Activated CD8-positive, alpha-beta memory T cell treated with anti-CD3 and anti-CD28 coated beads, Interleukin-2, amount 10 ng/mL, durations not matched to agents 7 days and 5 days (primary cell): ENCODE results near the gene EPHB3. TPM values are rescaled to one million over a fixed set of nuclear protein-coding genes. Genes with fewer than 3 reads are reported as not detected.
"Not testable (repeated sequence)": the region's sequence is repeated elsewhere in the genome, so short reads cannot be mapped to it uniquely, and the experiment has no call there.

Experiments
- ATAC-seq: fragments of 150-1000 bp; cut with Tn5 transposase; one replicate; pipeline ENCODE4 v1.10.0; 2021; ENCODE audit warnings: moderate library complexity
- CTCF ChIA-PET: fragments of 350-600 bp; sonication (Branson Sonifier 250); formaldehyde crosslinking; loops from one replicate; lab custom pipeline; 2021; ENCODE audit warnings: antibody characterized with exemption; lab: Charles Lee
- DNase-seq: peaks from one replicate; pipeline ENCODE4 v3.0.0-alpha.2; 2020
- H3K27ac Mint-ChIP-seq: one replicate; pipeline ENCODE4 v1.8.0; 2021; ENCODE audit warnings: mild to moderate bottlenecking, mixed read lengths
- H3K27me3 Mint-ChIP-seq: one replicate; pipeline ENCODE4 v1.8.0; 2021; ENCODE audit warnings: mixed read lengths
- H3K36me3 Mint-ChIP-seq: one replicate; pipeline ENCODE4 v1.8.0; 2021; ENCODE audit warnings: mild to moderate bottlenecking, mixed read lengths
- H3K4me1 Mint-ChIP-seq: one replicate; pipeline ENCODE4 v1.8.0; 2021; ENCODE audit warnings: mixed read lengths
- H3K4me3 Mint-ChIP-seq: one replicate; pipeline ENCODE4 v1.8.0; 2021; ENCODE audit warnings: mild to moderate bottlenecking, moderate library complexity, mixed read lengths
- H3K9me3 Mint-ChIP-seq: one replicate; pipeline ENCODE4 v1.8.0; 2022; ENCODE audit warnings: low read depth, mixed read lengths
- total RNA-seq, 2 experiments: library from RNA; stranded (reverse); gene quantifications; one replicate each; pipeline ENCODE4 v1.2.3, GENCODE V29; 2021

EPHB3 gene
- total RNA-seq, 2 experiments from 2014 or later = not detected

DNA sequence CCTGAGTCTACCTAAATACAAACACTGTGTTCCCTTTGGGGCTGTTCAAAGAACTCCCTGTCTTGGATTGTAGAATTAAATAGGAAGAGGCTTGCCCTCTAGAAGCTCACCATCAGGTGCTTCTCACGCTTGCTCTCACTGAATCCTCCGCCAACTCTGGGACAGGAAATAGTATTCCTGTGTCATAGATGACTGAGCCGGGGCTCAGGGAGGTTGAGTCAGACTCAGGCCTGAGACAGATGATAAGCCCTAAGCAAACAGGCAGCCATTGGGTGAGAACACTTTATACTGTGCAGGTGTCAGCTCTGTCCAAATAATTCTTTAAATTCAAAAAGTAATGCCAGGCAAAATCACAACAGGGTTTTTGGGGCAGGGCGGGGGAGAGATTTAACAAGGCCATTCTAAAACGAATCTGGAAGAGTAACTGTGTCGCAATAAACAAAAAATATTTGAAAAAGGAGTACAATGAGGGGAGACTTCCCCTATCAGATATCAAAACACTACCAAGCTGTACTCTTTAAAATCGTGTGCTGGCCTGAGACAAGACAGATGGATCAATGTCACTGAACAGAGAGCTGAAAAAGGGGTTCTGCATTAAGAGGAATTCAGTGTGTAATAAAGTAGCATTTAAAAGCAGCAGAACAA, 59.0 kb downstream of the EPHB3 start:
- Mint-ChIP-seq H3K4me1 (peaks cover 5% of the 10 kb centered on the region), H3K9me3 (no peaks in the 10 kb centered on the region), H3K36me3 (no peaks in the 10 kb centered on the region), H3K27me3 (peaks cover 34% of the 10 kb centered on the region), H3K27ac (no peak overlapping the region), H3K4me3 (no peak overlapping the region)
- ATAC-seq (no peak), DNase-seq (no peak)
- CTCF ChIA-PET = no interaction called here

- H3K4me1 Mint-ChIP-seq, DNase-seq, H3K4me3 Mint-ChIP-seq, H3K36me3 Mint-ChIP-seq, H3K9me3 Mint-ChIP-seq, ATAC-seq, CTCF ChIA-PET, H3K27ac Mint-ChIP-seq: not testable (repeated sequence)
- H3K27me3 Mint-ChIP-seq = peaks cover 29% of the 10 kb centered on the region
Observed at GRCh38 chr3:184622156-184622555, 60.6 kb downstream of the EPHB3 start.

GRCh38 chr3:184626923-184627322, 65.3 kb downstream of the EPHB3 start:
- Mint-ChIP-seq H3K27me3 (peaks cover 17% of the 10 kb centered on the region), H3K36me3 (no peaks in the 10 kb centered on the region), H3K27ac (no peak overlapping the region), H3K9me3 (no peaks in the 10 kb centered on the region), H3K4me1 (no peaks in the 10 kb centered on the region), H3K4me3 (no peak overlapping the region)
- ATAC-seq (no peak), DNase-seq (no peak)
- CTCF ChIA-PET = no interaction called here

DNA sequence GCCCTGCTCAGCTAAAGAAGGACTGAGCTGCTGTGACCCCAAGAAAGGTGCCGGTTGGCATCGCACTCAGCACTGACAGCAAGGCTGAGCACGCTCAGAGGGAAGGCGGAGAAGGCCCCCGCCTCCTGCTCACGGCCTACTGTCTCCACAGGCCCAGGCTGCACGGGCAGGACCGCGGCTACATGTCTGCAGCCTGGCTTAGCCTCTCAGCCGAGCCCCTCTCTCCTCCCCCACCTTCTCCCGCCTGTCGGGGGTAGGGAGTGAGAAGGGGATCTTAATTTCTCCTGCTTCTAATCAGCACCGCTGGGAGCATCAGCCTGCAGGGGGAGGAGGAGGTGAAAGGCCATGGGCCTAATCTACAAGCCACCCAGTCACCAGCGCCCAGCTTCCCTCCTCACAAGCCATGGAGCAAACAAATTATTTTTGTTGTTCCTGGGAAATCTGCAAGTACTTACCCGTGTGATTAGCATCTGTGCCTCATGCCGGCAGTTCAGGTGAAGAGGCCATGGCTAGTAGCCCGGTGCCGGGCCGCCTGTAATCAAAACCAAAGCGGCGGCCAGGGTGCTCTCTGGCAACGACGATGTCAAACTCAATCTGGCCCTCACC, 68.1 kb downstream of the EPHB3 start:
- no peaks in the 10 kb centered on the region for H3K4me1 Mint-ChIP-seq
- no peaks in the 10 kb centered on the region for H3K36me3 Mint-ChIP-seq
- no peaks in the 10 kb centered on the region for H3K9me3 Mint-ChIP-seq
- no peak for ATAC-seq
- peaks cover 10% of the 10 kb centered on the region for H3K27me3 Mint-ChIP-seq
- no peak overlapping the region for H3K27ac Mint-ChIP-seq
- CTCF ChIA-PET = no interaction called here
- H3K4me3 Mint-ChIP-seq = no peak overlapping the region
- DNase-seq = no peak

- no peaks in the 10 kb centered on the region for H3K9me3 Mint-ChIP-seq
- H3K36me3 Mint-ChIP-seq = no peaks in the 10 kb centered on the region
- CTCF ChIA-PET = no interaction called here
- H3K27ac Mint-ChIP-seq = no peak overlapping the region
- peaks cover 3% of the 10 kb centered on the region for H3K4me1 Mint-ChIP-seq
- no peak overlapping the region for H3K4me3 Mint-ChIP-seq
- no peak for ATAC-seq
- no peak for DNase-seq
- H3K27me3 Mint-ChIP-seq = peaks cover 6% of the 10 kb centered on the region
Observed at GRCh38 chr3:184630861-184631471, 69.4 kb downstream of the EPHB3 start.

DNA sequence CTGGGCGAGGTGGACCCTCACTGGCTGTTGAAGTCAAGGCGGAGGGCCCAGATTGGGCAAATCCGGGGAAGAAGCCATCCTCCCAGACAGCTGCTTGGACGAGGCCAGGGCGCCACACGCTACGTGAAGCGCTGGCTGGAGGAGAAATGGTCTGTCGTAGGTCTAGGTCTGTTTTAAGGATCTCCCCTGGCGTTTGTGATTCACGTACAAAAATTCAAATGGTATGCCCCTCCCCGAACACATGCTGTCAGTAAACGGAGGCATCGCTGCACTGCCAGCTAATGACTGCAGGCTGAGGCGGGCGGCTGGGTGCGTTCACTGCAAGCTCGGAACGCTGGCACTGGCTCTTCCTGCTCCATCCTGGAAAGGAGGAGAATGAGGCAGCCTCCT, 69.9 kb downstream of the EPHB3 start:
- CTCF ChIA-PET = no interaction called here
- H3K4me1 Mint-ChIP-seq = peaks cover 3% of the 10 kb centered on the region
- no peak overlapping the region for H3K27ac Mint-ChIP-seq
- DNase-seq = no peak
- no peak overlapping the region for H3K4me3 Mint-ChIP-seq
- H3K27me3 Mint-ChIP-seq = peaks cover 6% of the 10 kb centered on the region
- no peak for ATAC-seq
- no peaks in the 10 kb centered on the region for H3K36me3 Mint-ChIP-seq
- H3K9me3 Mint-ChIP-seq = no peaks in the 10 kb centered on the region

Other genes starting within 250 kb of the EPHB3 start
- gene EIF4G1, start 247.2 kb upstream of the EPHB3 start, total RNA-seq = 100 to 1,000 TPM; 348 to 471 TPM
- gene FAM131A, start 224.2 kb upstream of the EPHB3 start, total RNA-seq = 1 to 10 TPM; 3.1 to 4.5 TPM
- 1 to 10 TPM; 3.4 to 4.1 TPM for gene CLCN2, start 200.2 kb upstream of the EPHB3 start, total RNA-seq
- 100 to 1,000 TPM in 1 of 2 experiments, 10 to 100 TPM in 1; 84.3 to 104 TPM for gene POLR2H, start 200.1 kb upstream of the EPHB3 start, total RNA-seq
- gene THPO, start 183.6 kb upstream of the EPHB3 start, total RNA-seq = not detected
- not detected for gene CHRD, start 181.7 kb upstream of the EPHB3 start, total RNA-seq
- 1 to 10 TPM; 2.8 to 5.9 TPM for gene MAGEF1, start 150.3 kb downstream of the EPHB3 start, total RNA-seq